Gastrocnemius medialis (tissue), 4 donors: ENCODE measurements around the gene ABHD17A. TPM values are rescaled to one million over a fixed set of nuclear protein-coding genes. Genes with fewer than 3 reads are reported as not detected.
"Not testable (repeated sequence)": the region's sequence is repeated elsewhere in the genome, so short reads cannot be mapped to it uniquely, and the experiment has no call there.

Source experiments
- ATAC-seq, 2 donors: fragments of 150-250 bp; one replicate each; pipeline ENCODE4 v1.9.1; 2016
- DNase-seq, 2 donors: peaks; one replicate each; pipeline ENCODE4 v3.0.0-alpha.2; 2019
- H3K27ac ChIP-seq, 4 donors: fragments of 200-600 bp; sonication (generic); 1 replicate in 1 of 4; 2 replicates in 3 of 4; pipeline ENCODE4 v1.5.1; 2016 to 2018; ENCODE audit warnings: mild to moderate bottlenecking in 2 of 4, moderate library complexity in 1 of 4
- H3K27me3 ChIP-seq, 3 donors: fragments of 200-600 bp; sonication (generic) in 2 of 3; 1 replicate in 1 of 3; 2 replicates in 2 of 3; pipeline versions ENCODE4 v1.5.1 to v1.6.0; 2016 to 2019; ENCODE audit warnings: mild to moderate bottlenecking in 1 of 3, moderate library complexity in 1 of 3
- H3K36me3 ChIP-seq, 2 donors: fragments of 200-600 bp; sonication (generic) in 1 of 2; one replicate each; pipeline ENCODE4 v1.5.1; 2017 to 2018
- H3K4me1 ChIP-seq, 2 donors: fragments of 200-600 bp; sonication (generic) in 1 of 2; one replicate each; pipeline ENCODE4 v1.5.1; 2016 to 2017; ENCODE audit warnings: mild to moderate bottlenecking in 2 of 2
- H3K4me3 ChIP-seq, 4 donors: fragments of 200-600 bp; sonication (generic) in 3 of 4; 1 replicate in 1 of 4; 2 replicates in 3 of 4; pipeline ENCODE4 v1.5.1; 2016 to 2019; ENCODE audit warnings: mild to moderate bottlenecking in 2 of 4
- H3K9me3 ChIP-seq, 3 donors: fragments of 200-600 bp; sonication (generic) in 2 of 3; 1 replicate in 1 of 3; 2 replicates in 2 of 3; pipeline ENCODE4 v1.5.1; 2016 to 2019
- CTCF ChIP-seq, 5 experiments: fragments of 450-650 bp in 3 of 5; fragments of 200-600 bp in 2 of 5; sonication (generic) in 2 of 5; IDR thresholded peaks in 4 of 5; conservative IDR thresholded peaks in 1 of 5; 1 replicate in 4 of 5; 2 replicates in 1 of 5; pipeline ENCODE4 v1.5.1; 2016 to 2019; ENCODE audit warnings: antibody characterized with exemption in 5 of 5, mild to moderate bottlenecking in 3 of 5, moderate library complexity in 3 of 5
- POLR2A ChIP-seq, 2 donors: fragments of 450-650 bp; IDR thresholded peaks; one replicate each; pipeline ENCODE4 v1.6.1; 2017; ENCODE audit warnings: antibody characterized with exemption in 2 of 2, mild to moderate bottlenecking in 2 of 2, moderate library complexity in 2 of 2
- in situ Hi-C, 4 donors: fragments of 200-750 bp; cut with MboI; loops; one replicate each; pipeline versions ENCODE4 v1.15.0 to v1.8.0; 2017; ENCODE audit warnings: low sequenced_read_pairs in 4 of 4
- intact Hi-C: fragments of 100-400 bp; cut with DNase I; formaldehyde crosslinking; loops from one replicate; pipeline ENCODE4 v1.15.1; 2023; ENCODE audit warnings: low total_unique reads
- total RNA-seq, 4 donors: library from RNA; depleted of rRNA; stranded (reverse); fragments of >200 nt; gene quantifications; one replicate each; pipeline versions ENCODE4 v1.1.0 to v1.2.3, GENCODE V29; 2016

Gene ABHD17A
- total RNA-seq, 4 donors from 2014 or later, result 49.4 to 87.7 (median 70.8) TPM

- ATAC-seq, in situ Hi-C loops, H3K4me3 ChIP-seq, DNase-seq, intact Hi-C loops, H3K27me3 ChIP-seq, H3K27ac ChIP-seq, H3K9me3 ChIP-seq, H3K36me3 ChIP-seq: not testable (repeated sequence)
- peaks cover 40 to 46% of the 10 kb centered on the region in 2 donors for H3K4me1 ChIP-seq
These were observed 8.0 kb downstream of the ABHD17A start for GRCh38 chr19:1877280-1877660.

- not testable (repeated sequence) for DNase-seq
These were observed 8.6 kb downstream of the ABHD17A start for GRCh38 chr19:1876496-1877279.

GRCh38 chr19:1875646-1876495 lies 9.4 kb downstream of the ABHD17A start:
- H3K4me3 ChIP-seq, result peak overlapping the region; percentile 83 to 99 (median 92)
- TF ChIP-seq POLR2A (IDR thresholded peaks at IDR 0.05) (peak; percentile 90 to 96), CTCF (IDR thresholded peaks at IDR 0.05 in 4 of 5, conservative IDR thresholded peaks at IDR 0.05 in 1 of 5) (peak in 1 of 5 experiments; percentile 18)
- ATAC-seq (peak; percentile 96 to 97), DNase-seq (peak; percentile 86 to 87)
- intact Hi-C loops (no loop called here), in situ Hi-C loops (no loop called here)
- H3K27me3 ChIP-seq, result no peaks in the 10 kb centered on the region
- H3K27ac ChIP-seq, result peak overlapping the region; percentile 88 to 99 (median 95)
- peaks cover 38 to 41% of the 10 kb centered on the region in 2 donors for H3K4me1 ChIP-seq
- peaks cover 0 to 7% of the 10 kb centered on the region in 2 donors for H3K36me3 ChIP-seq
- no peaks in the 10 kb centered on the region for H3K9me3 ChIP-seq

More at GRCh38 chr19:1876496-1877279, 8.6 kb downstream of the ABHD17A start:
- Histone ChIP-seq H3K27ac (peak overlapping the region; percentile 88 to 99 (median 95)), H3K4me3 (peak overlapping the region; percentile 83 to 99 (median 92)), H3K4me1 (peaks cover 38 to 41% of the 10 kb centered on the region in 2 donors)
- H3K36me3 ChIP-seq, H3K27me3 ChIP-seq, intact Hi-C loops, ATAC-seq, H3K9me3 ChIP-seq, in situ Hi-C loops: not testable (repeated sequence)

- ATAC-seq, H3K27me3 ChIP-seq, H3K36me3 ChIP-seq, DNase-seq, H3K9me3 ChIP-seq, intact Hi-C loops, in situ Hi-C loops: not testable (repeated sequence)
- Histone ChIP-seq H3K27ac (peak overlapping the region; percentile 88 to 99 (median 95)), H3K4me1 (peaks cover 36% of the 10 kb centered on the region in 2 donors), H3K4me3 (peak overlapping the region; percentile 83 to 99 (median 92))
These were observed 10.0 kb downstream of the ABHD17A start for GRCh38 chr19:1875265-1875645.

- in situ Hi-C loops, result no loop called here
- H3K27ac ChIP-seq, result peak overlapping the region; percentile 88 to 99 (median 95)
- intact Hi-C loops, result no loop called here
- no peaks in the 10 kb centered on the region for H3K27me3 ChIP-seq
- H3K36me3 ChIP-seq, result peaks cover 0 to 10% of the 10 kb centered on the region in 2 donors
- ATAC-seq (no peak), DNase-seq (no peak)
- H3K4me3 ChIP-seq, result peak overlapping the region; percentile 83 to 99 (median 92)
- peaks cover 34 to 36% of the 10 kb centered on the region in 2 donors for H3K4me1 ChIP-seq
- TF ChIP-seq CTCF (IDR thresholded peaks at IDR 0.05 in 4 of 5, conservative IDR thresholded peaks at IDR 0.05 in 1 of 5), result no peak
- no peak for TF ChIP-seq POLR2A (IDR thresholded peaks at IDR 0.05)
- H3K9me3 ChIP-seq, result no peaks in the 10 kb centered on the region
These were observed 10.6 kb downstream of the ABHD17A start for GRCh38 chr19:1874554-1875185.
